Skeletal muscle satellite cell (primary cell): Measurements from ENCODE around the gene KIAA2012.

Experiments used
- H3K27me3 ChIP-seq: 2 replicates; pipeline ENCODE4 v1.7.0; 2013; ENCODE audit warnings: low read length; ENCODE audit not compliant: control insufficient read depth, insufficient read depth
- H3K36me3 ChIP-seq: 2 replicates; pipeline ENCODE4 v1.7.0; 2013; ENCODE audit warnings: mild to moderate bottlenecking, control low read depth, low read length; ENCODE audit not compliant: insufficient read depth
- H3K4me1 ChIP-seq: 2 replicates; pipeline ENCODE4 v1.7.0; 2013; ENCODE audit warnings: low read length; ENCODE audit not compliant: control insufficient read depth, insufficient read depth
- H3K4me2 ChIP-seq: 2 replicates; pipeline ENCODE4 v1.7.0; 2013; ENCODE audit warnings: mild to moderate bottlenecking, low read length
- H3K4me3 ChIP-seq: 2 replicates; pipeline ENCODE4 v1.7.0; 2013; ENCODE audit warnings: low read length
- H3K9ac ChIP-seq: 2 replicates; pipeline ENCODE4 v1.7.0; 2013; ENCODE audit warnings: mild to moderate bottlenecking, low read depth, low read length, moderate library complexity
- H3K9me3 ChIP-seq: replicated peaks from 2 replicates; pipeline ENCODE4 v1.7.0; 2013; ENCODE audit warnings: mild to moderate bottlenecking, control low read depth, low read length

Gene KIAA2012

DNA sequence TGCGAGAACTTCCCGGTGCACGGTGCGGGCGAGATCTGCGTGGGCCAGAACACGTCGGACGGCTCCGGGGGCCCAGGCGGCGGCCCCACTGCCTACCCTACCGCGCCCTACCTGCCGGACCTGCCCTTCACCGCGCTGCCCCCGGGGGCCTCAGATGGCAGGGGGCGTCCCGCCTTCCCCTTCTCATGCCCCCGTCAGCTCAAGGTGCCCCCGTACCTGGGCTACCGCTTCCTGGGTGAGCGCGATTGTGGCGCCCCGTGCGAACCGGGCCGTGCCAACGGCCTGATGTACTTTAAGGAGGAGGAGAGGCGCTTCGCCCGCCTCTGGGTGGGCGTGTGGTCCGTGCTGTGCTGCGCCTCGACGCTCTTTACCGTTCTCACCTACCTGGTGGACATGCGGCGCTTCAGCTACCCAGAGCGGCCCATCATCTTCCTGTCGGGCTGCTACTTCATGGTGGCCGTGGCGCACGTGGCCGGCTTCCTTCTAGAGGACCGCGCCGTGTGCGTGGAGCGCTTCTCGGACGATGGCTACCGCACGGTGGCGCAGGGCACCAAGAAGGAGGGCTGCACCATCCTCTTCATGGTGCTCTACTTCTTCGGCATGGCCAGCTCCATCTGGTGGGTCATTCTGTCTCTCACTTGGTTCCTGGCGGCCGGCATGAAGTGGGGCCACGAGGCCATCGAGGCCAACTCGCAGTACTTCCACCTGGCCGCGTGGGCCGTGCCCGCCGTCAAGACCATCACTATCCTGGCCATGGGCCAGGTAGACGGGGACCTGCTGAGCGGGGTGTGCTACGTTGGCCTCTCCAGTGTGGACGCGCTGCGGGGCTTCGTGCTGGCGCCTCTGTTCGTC is 37.7 kb upstream of the KIAA2012 start:
- peaks cover 36% of the 10 kb centered on the region for H3K4me1 ChIP-seq
- H3K9me3 ChIP-seq = no peaks in the 10 kb centered on the region
- H3K36me3 ChIP-seq = peaks cover 5% of the 10 kb centered on the region
- H3K9ac ChIP-seq = peak overlapping the region; percentile 87
- H3K4me3 ChIP-seq = peak overlapping the region; percentile 74
- no peaks in the 10 kb centered on the region for H3K27me3 ChIP-seq
- H3K4me2 ChIP-seq = peak overlapping the region; percentile 91

DNA sequence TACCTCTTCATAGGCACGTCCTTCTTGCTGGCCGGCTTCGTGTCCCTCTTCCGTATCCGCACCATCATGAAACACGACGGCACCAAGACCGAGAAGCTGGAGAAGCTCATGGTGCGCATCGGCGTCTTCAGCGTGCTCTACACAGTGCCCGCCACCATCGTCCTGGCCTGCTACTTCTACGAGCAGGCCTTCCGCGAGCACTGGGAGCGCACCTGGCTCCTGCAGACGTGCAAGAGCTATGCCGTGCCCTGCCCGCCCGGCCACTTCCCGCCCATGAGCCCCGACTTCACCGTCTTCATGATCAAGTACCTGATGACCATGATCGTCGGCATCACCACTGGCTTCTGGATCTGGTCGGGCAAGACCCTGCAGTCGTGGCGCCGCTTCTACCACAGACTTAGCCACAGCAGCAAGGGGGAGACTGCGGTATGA is 37.1 kb upstream of the KIAA2012 start:
- peaks cover 5% of the 10 kb centered on the region for H3K36me3 ChIP-seq
- peak overlapping the region; percentile 91 for H3K4me2 ChIP-seq
- peaks cover 36% of the 10 kb centered on the region for H3K4me1 ChIP-seq
- no peaks in the 10 kb centered on the region for H3K27me3 ChIP-seq
- H3K9me3 ChIP-seq = no peaks in the 10 kb centered on the region
- H3K4me3 ChIP-seq = peak overlapping the region; percentile 74
- no peak overlapping the region for H3K9ac ChIP-seq

DNA sequence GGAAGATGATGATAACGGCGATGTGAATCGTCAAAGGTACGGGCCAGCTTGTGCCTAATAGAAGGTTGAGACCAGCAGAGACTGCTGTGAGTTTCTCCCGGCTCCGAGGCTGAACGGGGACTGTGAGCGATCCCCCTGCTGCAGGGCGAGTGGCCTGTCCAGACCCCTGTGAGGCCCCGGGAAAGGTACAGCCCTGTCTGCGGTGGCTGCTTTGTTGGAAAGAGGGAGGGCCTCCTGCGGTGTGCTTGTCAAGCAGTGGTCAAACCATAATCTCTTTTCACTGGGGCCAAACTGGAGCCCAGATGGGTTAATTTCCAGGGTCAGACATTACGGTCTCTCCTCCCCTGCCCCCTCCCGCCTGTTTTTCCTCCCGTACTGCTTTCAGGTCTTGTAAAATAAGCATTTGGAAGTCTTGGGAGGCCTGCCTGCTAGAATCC is 36.4 kb upstream of the KIAA2012 start:
- Histone ChIP-seq H3K4me3 (peak overlapping the region; percentile 39), H3K9ac (no peak overlapping the region)

DNA sequence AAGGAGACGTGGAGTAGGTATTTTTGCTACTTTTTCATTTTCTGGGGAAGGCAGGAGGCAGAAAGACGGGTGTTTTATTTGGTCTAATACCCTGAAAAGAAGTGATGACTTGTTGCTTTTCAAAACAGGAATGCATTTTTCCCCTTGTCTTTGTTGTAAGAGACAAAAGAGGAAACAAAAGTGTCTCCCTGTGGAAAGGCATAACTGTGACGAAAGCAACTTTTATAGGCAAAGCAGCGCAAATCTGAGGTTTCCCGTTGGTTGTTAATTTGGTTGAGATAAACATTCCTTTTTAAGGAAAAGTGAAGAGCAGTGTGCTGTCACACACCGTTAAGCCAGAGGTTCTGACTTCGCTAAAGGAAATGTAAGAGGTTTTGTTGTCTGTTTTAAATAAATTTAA is 36.0 kb upstream of the KIAA2012 start:
- H3K9me3 ChIP-seq = no peaks in the 10 kb centered on the region
- H3K27me3 ChIP-seq = no peaks in the 10 kb centered on the region
- peak overlapping the region; percentile 71 for H3K4me2 ChIP-seq
- peak overlapping the region; percentile 39 for H3K4me3 ChIP-seq
- H3K4me1 ChIP-seq = peaks cover 33% of the 10 kb centered on the region
- no peak overlapping the region for H3K9ac ChIP-seq
- H3K36me3 ChIP-seq = peaks cover 5% of the 10 kb centered on the region

More for the DNA sequence above, 36.4 kb upstream of the KIAA2012 start:
- no peaks in the 10 kb centered on the region for H3K27me3 ChIP-seq
- peaks cover 5% of the 10 kb centered on the region for H3K36me3 ChIP-seq
- peak overlapping the region; percentile 71 for H3K4me2 ChIP-seq
- H3K4me1 ChIP-seq = peaks cover 36% of the 10 kb centered on the region
- no peaks in the 10 kb centered on the region for H3K9me3 ChIP-seq

DNA sequence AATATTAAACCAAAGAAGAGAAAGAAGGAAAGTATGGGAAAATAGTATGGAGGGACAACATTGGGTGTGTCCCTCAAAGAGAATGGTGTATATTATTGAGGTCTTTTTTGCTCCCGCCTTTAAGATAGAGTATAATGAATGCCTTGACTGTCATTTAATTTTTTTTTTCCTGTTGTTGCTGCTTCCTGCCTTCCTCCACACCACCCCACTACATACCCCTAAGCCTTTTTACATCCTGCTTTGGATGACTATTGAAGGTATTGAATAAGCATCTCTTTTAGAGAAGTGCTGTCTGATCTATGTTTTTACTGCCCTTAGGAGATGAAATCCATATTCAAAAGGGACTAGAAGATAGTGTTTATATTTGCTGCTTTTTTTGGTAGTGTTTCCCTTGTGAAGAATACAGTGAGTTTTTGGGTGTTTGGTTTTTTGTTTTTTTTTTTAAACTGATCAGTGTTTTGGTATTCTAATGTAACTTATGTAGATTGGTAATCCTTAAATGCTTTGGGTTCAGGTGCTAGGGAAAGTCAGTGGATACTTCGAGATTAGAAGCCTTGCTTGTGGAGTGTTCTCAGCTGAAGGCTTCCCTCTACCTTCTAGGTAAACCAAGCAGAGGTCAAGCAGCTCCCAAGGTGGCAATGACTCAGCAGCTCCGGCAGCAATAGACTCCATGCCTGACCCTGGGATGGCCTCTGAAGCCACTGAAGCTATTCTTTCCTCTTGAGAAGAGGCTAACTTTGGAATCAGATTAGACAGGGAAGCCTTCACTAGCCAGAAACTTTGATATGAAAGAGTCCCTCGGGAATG is 34.4 kb upstream of the KIAA2012 start:
- H3K4me3 ChIP-seq = no peak overlapping the region
- peaks cover 5% of the 10 kb centered on the region for H3K36me3 ChIP-seq
- no peaks in the 10 kb centered on the region for H3K27me3 ChIP-seq
- peaks cover 29% of the 10 kb centered on the region for H3K4me1 ChIP-seq
- H3K4me2 ChIP-seq = no peak overlapping the region
- no peak overlapping the region for H3K9ac ChIP-seq
- H3K9me3 ChIP-seq = no peaks in the 10 kb centered on the region

DNA sequence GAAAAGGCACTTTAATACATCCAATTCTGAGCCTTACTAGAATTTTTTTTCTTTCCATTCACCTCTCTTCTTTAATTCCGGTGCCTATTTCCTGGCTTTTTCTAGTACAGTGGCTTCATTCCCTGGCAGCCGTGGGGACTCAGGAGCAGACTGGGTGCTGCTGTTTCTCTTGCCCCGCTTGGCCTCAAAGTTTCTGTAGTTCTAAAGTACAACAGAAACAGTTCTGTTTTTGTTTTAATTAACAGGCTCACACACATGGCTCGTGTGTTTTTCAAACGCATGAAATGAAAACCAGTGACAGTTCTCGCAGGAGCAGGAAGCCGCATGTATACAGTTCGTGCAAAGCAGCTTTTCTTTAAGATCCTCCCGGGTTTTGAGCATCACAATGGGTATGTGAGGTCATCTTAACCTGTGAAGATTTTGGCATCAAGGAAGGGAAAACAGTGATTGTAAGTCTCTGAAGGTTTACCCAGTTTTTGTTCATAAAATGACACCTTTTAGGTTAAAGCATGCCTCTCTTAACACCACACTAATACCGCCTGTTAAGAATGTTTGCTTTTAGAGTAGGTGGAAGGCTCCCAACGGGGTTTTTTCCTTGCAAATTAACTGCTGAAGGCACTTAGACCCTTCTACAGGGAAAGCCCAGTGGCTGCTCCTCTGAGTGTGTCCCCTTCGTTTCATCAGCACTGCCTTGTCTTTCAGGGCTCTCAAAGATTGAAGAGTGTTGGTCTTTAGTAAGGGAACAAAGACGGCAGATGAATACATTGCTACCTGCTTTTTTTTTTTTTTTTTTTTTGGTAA is 33.6 kb upstream of the KIAA2012 start:
- peaks cover 29% of the 10 kb centered on the region for H3K4me1 ChIP-seq

DNA sequence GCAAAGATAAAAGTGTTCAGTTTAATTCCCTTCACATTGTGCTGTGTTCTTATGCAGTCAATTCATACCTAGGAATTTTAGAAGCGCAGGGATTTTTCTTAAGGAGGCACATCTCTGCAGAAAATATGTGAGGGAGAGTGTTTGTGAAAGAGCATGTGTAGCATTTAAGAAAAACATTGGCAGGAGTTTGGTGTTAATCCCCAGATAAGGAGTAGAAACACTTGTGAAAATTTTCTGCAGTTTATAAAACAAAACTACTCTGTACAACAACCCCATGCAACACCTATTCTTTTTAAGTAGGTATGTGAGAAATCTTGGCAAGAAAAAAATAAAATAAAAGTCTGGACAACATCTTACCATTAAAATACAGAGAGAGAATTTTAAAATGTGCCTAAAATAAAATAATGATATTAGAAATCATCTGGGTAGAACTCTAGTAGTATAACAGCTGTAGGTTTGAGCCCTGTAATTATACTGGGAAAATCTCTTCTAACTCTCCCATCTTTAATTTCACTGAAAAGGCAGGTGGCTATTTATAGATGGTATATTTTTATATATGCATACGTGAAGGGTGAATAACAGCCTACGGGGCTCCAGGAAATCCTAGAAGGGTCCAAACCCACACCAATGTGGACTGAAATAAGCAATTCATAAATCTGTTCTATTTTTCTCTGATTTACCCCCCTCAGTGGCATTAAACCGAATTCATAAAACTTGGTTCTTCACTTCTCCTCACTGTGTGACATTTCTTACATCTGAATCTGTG is 32.8 kb upstream of the KIAA2012 start:
- Histone ChIP-seq H3K4me1 (peaks cover 21% of the 10 kb centered on the region), H3K9ac (no peak overlapping the region), H3K36me3 (peaks cover 5% of the 10 kb centered on the region), H3K27me3 (peaks cover 5% of the 10 kb centered on the region), H3K4me3 (no peak overlapping the region), H3K4me2 (no peak overlapping the region), H3K9me3 (no peaks in the 10 kb centered on the region)

More for the DNA sequence above, 33.6 kb upstream of the KIAA2012 start:
- H3K27me3 ChIP-seq = no peaks in the 10 kb centered on the region
- H3K9me3 ChIP-seq = no peaks in the 10 kb centered on the region
- no peak overlapping the region for H3K4me3 ChIP-seq
- H3K36me3 ChIP-seq = peaks cover 5% of the 10 kb centered on the region
- H3K9ac ChIP-seq = no peak overlapping the region
- no peak overlapping the region for H3K4me2 ChIP-seq

DNA sequence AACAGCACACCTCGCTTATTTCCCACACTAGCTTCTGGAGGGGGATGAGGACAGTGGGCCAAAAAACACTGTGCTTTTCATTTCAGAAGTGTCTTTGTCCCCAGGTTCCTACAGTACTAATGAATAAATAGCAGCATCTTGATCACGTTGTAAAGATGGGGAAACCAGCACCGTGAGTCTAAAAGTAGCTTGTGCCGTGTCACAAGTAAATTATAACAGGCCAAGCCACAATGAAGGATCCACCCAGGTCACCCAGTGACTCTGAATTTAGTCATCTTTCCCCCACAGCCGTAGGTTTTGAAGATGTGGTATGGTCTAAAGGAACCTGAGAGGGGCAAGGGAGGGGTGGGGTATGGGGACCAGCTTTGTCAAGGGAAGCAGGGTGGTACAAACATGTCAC is 30.6 kb upstream of the KIAA2012 start:
- Histone ChIP-seq H3K27me3 (peaks cover 15% of the 10 kb centered on the region), H3K4me1 (peaks cover 10% of the 10 kb centered on the region), H3K9me3 (no peaks in the 10 kb centered on the region), H3K4me2 (no peak overlapping the region), H3K36me3 (no peaks in the 10 kb centered on the region), H3K9ac (no peak overlapping the region), H3K4me3 (no peak overlapping the region)

DNA sequence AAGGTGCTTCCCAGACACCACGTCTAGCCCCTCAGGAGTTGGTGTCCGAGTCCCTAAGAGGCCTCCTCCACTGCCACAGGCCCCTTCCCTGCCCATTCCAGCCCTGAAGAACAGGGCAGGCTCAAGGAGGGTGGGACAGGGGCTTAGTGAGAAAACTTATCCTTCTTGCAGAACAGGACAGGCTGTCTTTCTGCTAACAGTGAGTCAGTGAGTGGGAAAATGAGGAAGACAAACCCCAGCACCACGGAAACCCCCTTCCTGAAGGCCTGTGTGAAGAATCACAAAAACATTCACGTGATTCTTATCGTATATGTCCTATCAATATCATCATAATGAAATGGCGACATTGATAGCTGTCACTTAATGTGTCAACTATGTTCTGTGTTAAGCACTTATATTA is 29.6 kb upstream of the KIAA2012 start:
- Histone ChIP-seq H3K36me3 (no peaks in the 10 kb centered on the region), H3K9ac (no peak overlapping the region), H3K4me1 (peaks cover 8% of the 10 kb centered on the region), H3K27me3 (peaks cover 17% of the 10 kb centered on the region), H3K4me3 (no peak overlapping the region), H3K4me2 (no peak overlapping the region), H3K9me3 (no peaks in the 10 kb centered on the region)

DNA sequence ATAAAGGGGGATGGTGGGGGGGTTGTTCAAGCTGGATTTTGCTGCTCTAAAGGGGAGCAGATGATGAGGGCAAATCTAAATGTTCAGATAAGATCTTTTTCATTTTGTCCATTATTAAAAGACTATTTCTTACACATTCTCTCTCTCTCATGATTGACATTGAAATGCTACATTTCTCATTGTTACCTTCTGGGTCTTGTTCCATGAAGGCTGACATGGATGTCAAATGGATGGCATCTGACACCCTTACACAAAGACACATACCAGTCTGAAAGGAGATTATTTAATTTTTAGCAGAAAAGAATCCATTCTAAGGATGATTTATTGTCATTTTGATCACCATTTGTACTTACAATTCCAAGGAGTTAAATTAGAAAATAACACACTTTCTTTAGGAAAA is 28.3 kb upstream of the KIAA2012 start:
- no peak overlapping the region for H3K9ac ChIP-seq
- no peak overlapping the region for H3K4me3 ChIP-seq
- no peaks in the 10 kb centered on the region for H3K4me1 ChIP-seq
- no peak overlapping the region for H3K4me2 ChIP-seq
- peaks cover 17% of the 10 kb centered on the region for H3K27me3 ChIP-seq
- H3K36me3 ChIP-seq = no peaks in the 10 kb centered on the region
- H3K9me3 ChIP-seq = no peaks in the 10 kb centered on the region
